Mucosa of stomach (tissue), 1 donor: Measurements from ENCODE around the gene PCOLCE2.
"Not testable (repeated sequence)": the region's sequence is repeated elsewhere in the genome, so short reads cannot be mapped to it uniquely, and the experiment has no call there.

Experiments
- H3K27me3 ChIP-seq: one replicate; pipeline ENCODE4 v1.7.0; 2013; ENCODE audit warnings: mild to moderate bottlenecking, low read length; ENCODE audit not compliant: control insufficient read depth, insufficient read depth
- H3K36me3 ChIP-seq: one replicate; pipeline ENCODE4 v1.7.0; 2013; ENCODE audit warnings: low read length; ENCODE audit not compliant: control insufficient read depth, insufficient read depth
- H3K4me1 ChIP-seq: one replicate; pipeline ENCODE4 v1.7.0; 2013; ENCODE audit warnings: mild to moderate bottlenecking, low read length; ENCODE audit not compliant: control insufficient read depth, insufficient read depth
- H3K4me3 ChIP-seq: one replicate; pipeline ENCODE4 v1.7.0; 2013; ENCODE audit warnings: low read length
- H3K9ac ChIP-seq: one replicate; pipeline ENCODE4 v1.7.0; 2013; ENCODE audit warnings: mild to moderate bottlenecking, low read length, moderate library complexity
- H3K9me3 ChIP-seq: one replicate; pipeline ENCODE4 v1.7.0; 2013; ENCODE audit warnings: mild to moderate bottlenecking, low read length, moderate library complexity; ENCODE audit not compliant: control insufficient read depth
- donor health status: Pancreatic carcinoma.

Gene PCOLCE2

DNA sequence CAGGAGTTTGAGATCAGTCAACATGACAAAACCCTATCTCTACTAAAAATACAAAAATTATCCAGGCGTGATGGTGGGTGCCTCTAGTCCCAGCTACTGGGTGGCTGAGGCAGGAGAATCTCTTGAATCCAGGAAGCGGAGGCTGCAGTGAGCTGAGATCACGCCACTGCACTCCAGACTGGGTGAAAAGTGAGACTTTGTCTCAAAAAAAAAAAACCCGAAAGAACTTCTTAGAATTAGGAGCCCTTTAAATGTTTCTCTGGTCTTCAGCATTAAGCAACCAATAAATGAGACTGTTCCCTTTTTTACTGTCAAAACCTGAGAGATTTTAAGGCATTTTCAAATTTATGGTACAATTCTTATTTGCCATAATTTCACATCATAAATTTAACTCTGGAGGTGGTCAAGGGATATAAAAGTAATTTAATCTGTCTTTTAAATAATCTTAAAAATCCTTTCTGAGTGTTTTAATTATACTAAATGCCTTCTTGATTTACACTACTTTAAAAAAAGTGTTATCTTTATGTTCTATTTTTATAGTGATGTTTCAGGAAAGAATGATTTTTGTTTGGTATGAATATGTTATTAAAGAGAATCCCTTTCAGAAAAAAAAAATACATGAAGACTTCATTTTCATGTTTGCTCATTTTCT lies 10.1 kb downstream of the PCOLCE2 start:
- H3K4me3 ChIP-seq: no peak overlapping the region
- no peaks in the 10 kb centered on the region for H3K27me3 ChIP-seq
- no peaks in the 10 kb centered on the region for H3K9me3 ChIP-seq
- H3K9ac ChIP-seq: no peak overlapping the region
- no peaks in the 10 kb centered on the region for H3K36me3 ChIP-seq
- H3K4me1 ChIP-seq: no peaks in the 10 kb centered on the region

DNA sequence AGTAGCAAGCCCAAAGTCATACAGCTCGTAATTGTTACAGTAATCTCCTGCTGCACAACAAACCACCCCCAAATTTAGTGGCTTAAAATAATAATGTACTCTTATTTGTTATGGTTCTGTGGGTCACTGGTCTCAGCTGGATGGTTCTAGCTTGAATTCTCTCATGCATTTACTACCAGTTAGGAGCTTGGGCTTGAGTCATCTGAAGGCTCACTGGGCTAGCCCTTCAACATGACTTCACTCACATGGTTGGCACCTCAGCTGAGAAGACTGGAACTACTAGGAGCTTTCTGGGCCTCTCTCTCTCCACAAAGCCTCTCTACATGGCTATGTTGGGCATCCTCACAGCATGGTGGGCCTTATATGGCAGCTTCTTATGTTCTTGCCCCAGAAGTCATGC lies 12.5 kb downstream of the PCOLCE2 start:
- Histone ChIP-seq H3K4me1 (no peaks in the 10 kb centered on the region), H3K9me3 (no peaks in the 10 kb centered on the region), H3K4me3 (no peak overlapping the region), H3K36me3 (no peaks in the 10 kb centered on the region), H3K9ac (no peak overlapping the region), H3K27me3 (no peaks in the 10 kb centered on the region)

DNA sequence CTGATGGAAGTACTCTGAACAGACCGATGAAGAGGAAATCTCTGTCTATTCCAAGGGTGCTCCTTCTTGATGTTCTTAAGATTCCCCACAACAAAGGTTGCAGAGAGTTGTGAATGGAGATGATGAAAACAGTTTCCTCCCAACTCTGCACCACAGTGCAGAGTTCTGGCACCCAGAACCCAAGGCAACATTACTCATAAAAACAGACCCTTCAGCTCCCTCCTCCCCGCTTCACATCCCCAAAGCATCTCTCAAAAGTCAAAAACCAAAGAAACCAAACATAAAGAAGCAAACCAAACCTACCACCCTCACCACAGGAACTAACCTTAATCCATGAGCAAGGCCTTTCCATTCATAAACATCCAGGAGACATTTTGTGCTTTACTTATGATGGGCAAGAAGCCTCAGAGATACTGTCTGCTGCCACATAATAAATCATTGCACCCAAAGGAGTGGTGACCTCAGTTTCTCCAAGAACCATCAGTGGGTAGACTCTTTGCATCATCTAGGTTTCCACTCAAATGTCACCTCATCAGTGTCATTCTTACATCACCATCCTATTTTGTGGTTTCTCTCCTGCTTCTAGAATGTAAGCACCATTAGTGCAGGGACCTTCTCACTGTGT lies 13.2 kb downstream of the PCOLCE2 start:
- Histone ChIP-seq H3K4me1 (no peaks in the 10 kb centered on the region), H3K36me3 (no peaks in the 10 kb centered on the region), H3K9ac (no peak overlapping the region), H3K4me3 (no peak overlapping the region), H3K9me3 (no peaks in the 10 kb centered on the region), H3K27me3 (no peaks in the 10 kb centered on the region)

DNA sequence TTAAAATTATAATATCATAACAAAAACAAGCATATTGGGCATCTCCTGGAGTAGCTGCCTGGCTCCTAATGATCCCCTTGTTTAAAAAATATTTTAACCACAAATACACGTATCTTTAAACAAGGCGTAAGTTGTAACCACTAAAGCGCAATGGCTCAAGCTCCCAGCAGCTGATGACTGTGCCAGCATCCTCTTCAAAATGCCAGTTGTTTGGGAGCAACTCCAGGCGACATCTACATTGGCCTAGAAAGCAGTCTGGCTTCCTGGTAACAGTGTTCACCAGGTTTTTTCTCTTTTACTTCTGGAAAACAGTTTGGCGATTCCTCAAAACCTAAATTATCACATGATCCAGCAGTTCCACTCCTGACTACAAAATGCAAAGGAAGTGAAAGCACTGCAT lies 13.8 kb downstream of the PCOLCE2 start:
- Histone ChIP-seq H3K4me1 (no peaks in the 10 kb centered on the region), H3K9ac (no peak overlapping the region), H3K36me3 (no peaks in the 10 kb centered on the region), H3K9me3 (no peaks in the 10 kb centered on the region), H3K4me3 (no peak overlapping the region), H3K27me3 (no peaks in the 10 kb centered on the region)

DNA sequence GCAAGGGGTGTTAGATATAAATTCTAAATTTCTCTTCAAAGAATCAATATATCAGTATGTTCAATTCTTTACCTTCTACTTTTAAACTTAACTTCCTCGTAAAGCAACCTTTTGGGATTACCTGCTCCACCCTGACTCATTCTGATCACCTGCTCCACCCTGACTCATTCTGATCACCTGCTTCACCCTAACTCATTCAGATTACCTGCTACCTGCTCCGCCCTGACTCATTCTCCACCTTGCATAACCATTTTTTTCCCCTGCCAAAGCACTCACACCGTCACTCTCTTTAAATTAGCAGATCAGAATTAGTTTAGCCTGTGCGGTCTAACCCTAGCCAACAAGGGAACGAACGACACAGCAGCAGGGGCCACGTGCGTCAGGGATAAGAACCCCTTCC lies 20.5 kb downstream of the PCOLCE2 start:
- H3K27me3 ChIP-seq, H3K4me1 ChIP-seq, H3K36me3 ChIP-seq, H3K4me3 ChIP-seq, H3K9ac ChIP-seq, H3K9me3 ChIP-seq: not testable (repeated sequence)

DNA sequence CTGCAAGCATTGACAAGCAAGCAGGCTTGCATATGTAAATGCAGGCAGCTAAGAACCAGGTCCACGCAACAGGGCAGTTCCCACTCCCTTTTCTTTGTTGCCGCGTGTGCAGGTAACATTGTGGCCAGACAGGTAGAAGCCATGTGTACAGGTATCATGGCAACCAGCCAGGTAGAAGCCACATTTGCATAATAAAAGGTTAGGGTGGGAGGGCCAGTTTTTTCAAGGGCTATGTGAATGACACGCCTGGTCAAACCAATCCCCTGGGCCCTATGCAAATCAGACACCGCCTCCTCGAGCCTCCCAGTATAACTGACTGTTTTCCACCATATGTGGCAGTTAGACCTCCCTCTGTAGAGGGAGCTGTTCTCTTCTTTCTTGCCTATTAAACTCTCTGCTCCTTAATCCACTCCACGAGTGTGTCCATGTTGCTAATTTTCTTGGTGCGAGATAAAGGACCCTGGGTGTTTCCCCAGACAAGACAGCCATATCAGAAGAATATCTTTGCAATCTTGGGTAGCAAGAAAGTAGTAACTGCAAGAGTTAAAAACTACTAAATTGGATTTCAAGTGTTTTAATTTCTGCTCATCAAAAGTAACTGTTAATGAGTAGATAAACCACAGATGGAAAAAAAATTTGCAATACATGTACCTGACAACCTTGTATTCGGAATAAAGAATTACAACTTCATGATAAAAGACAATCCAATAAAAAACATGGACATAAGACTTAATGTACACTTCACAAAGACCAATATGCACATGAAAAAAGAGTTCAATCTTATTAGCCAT lies 21.8 kb downstream of the PCOLCE2 start:
- Histone ChIP-seq H3K4me3 (no peak overlapping the region), H3K4me1 (peaks cover 4% of the 10 kb centered on the region), H3K9ac (no peak overlapping the region), H3K9me3 (no peaks in the 10 kb centered on the region), H3K36me3 (no peaks in the 10 kb centered on the region), H3K27me3 (no peaks in the 10 kb centered on the region)

DNA sequence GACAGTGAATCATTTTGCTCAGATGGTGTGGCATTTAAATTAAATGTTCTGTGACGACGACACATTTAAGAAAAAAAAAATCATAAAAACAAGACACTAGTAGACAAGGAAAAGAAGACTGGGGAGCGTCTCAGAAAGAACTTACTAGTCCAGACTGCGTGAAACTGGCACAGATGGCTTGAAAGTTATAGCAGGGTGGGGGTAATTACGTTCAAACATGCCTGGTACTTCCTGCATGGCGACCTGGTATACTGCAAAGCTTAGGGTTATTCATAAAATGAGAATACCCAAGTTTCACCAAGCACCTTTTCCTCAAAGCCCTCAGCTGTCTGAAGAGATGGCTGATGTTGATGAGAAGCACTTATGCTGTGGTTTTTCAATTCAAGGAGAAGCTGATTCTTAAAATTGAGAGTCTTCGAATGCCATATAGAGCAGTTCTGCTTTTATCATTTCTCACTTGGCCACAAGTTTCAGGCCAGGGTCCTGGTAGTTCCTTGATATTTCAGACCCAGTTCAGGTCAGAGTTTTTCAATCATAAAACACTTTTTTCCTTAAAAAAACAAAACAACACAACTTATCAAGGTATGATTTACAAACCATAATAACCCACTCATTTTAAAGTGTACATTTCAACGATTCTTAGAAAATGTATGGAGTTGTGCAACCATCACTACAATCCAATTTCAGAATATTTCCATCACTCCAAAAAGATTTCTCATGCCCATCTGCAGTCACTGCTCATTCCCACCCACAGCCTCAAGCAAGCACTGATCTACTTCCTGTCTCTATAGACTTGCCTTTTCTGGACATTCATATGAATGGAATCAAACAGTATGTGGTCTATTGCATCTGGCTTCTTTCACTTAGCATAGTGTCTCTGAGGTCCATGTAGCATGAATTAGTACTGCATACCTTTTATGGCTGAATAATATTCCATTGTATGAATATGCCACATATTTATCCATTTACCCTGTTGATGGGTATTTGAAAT lies 24.7 kb downstream of the PCOLCE2 start:
- Histone ChIP-seq H3K9ac (no peak overlapping the region), H3K4me3 (no peak overlapping the region), H3K9me3 (no peaks in the 10 kb centered on the region), H3K27me3 (no peaks in the 10 kb centered on the region), H3K4me1 (peaks cover 4% of the 10 kb centered on the region), H3K36me3 (no peaks in the 10 kb centered on the region)

DNA sequence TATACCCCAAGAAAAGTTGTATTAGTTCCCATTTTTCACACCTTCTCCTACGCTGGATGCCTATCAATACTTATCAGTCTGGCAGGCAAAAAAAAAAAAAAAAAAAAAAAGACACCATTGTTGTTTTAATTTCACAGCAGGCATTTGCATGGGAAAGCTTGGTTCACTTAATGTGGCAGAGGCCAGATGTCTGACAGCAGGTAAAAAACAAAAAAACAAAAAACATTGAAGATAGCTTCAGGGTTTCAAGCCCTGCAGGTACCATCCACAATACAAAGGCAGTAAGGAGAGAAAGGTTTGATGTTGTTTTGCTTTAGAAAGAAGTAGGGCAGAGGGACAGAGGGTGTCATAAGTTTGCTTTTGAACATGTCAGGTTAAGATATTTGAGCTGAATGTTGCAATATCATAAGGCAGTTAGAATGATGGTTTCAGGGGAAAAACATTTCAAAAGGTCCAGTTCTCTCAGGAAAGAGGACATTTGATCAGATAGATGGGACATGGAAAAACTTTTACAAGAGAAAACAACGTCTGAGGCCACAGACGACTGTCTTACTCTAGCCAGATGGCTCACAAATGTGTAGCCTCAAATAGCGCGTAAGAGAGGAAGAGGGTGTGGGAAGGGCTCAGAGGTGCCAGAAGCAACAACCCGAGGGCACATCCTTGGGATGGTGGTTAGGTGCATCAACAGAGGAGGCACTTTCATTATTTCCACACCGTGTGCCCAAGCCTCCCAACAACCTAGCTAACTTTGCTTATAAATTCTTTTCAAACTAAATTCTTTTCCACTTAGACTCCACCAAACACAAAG lies 25.7 kb downstream of the PCOLCE2 start:
- H3K36me3 ChIP-seq: no peaks in the 10 kb centered on the region
- no peaks in the 10 kb centered on the region for H3K9me3 ChIP-seq
- H3K9ac ChIP-seq: no peak overlapping the region
- no peaks in the 10 kb centered on the region for H3K27me3 ChIP-seq
- no peak overlapping the region for H3K4me3 ChIP-seq
- H3K4me1 ChIP-seq: peaks cover 4% of the 10 kb centered on the region

DNA sequence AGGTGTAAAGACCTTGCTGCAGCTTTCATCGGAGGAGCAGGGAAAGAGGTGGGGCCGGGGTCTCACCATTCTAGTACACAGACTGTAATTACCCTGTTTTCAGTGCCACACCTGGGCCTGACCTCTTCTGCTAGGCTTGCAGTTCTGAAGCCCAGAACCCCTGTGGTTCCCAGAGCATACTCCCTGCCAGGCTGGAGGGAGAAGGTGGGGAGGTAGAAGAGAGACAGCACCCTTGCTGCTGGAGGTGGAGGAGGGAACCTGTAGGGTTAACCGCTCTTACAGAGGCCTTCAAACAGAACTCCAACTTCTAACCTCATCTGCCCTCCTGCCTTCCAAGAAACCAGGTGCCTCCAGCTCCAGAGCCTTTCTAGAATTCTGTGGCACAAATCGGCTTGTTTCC lies 27.0 kb downstream of the PCOLCE2 start:
- Histone ChIP-seq H3K4me3 (no peak overlapping the region), H3K9me3 (no peaks in the 10 kb centered on the region), H3K9ac (no peak overlapping the region), H3K4me1 (peaks cover 4% of the 10 kb centered on the region), H3K27me3 (no peaks in the 10 kb centered on the region), H3K36me3 (no peaks in the 10 kb centered on the region)

DNA sequence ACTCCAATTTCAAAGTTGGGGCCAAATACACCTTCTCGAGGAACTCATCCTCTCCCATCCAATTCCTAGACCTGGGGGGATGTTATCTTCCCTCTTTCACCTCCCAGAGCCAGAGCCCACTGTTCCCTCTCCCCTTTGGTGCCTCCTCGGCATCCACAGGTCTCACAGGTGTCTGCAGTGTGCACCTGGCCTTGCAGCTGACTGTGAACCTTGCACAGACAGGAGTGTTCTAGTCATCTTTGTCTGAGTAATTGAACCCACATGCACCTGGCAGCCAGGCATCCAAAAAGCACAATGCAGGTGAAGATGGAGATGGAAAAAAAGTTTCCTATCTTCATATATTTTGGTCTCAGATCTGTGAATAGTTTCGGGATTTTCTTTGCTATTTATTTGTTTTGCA lies 30.8 kb downstream of the PCOLCE2 start:
- peaks cover 11% of the 10 kb centered on the region for H3K4me1 ChIP-seq
- H3K9ac ChIP-seq: no peak overlapping the region
- no peaks in the 10 kb centered on the region for H3K36me3 ChIP-seq
- H3K9me3 ChIP-seq: no peaks in the 10 kb centered on the region
- no peaks in the 10 kb centered on the region for H3K27me3 ChIP-seq
- H3K4me3 ChIP-seq: no peak overlapping the region

DNA sequence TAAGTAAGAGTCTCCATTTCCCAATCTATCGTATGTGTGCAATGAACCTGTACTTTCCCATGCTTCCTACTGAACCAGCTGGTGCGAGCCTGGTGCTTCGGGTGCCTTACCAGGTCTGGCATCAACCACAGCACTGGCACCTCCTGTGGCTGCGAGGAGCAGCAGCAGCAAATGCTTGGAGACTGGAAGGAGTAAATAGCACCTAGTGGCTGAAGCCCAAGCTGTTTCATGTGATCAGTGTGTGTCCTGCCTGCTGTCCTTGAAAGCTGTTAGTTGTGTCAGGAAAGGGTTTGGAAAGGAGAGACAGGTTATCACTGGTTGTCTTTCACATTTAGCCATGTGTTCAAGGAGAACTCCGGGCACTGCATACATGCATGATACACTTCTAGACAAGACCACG lies 31.8 kb downstream of the PCOLCE2 start:
- H3K9me3 ChIP-seq: no peaks in the 10 kb centered on the region
- H3K36me3 ChIP-seq: no peaks in the 10 kb centered on the region
- no peak overlapping the region for H3K4me3 ChIP-seq
- H3K27me3 ChIP-seq: no peaks in the 10 kb centered on the region
- H3K4me1 ChIP-seq: peaks cover 12% of the 10 kb centered on the region
- H3K9ac ChIP-seq: no peak overlapping the region
